HG02642 (cell line): ENCODE measurements around the gene TTYH2.
"Not testable (repeated sequence)": the region's sequence is repeated elsewhere in the genome, so short reads cannot be mapped to it uniquely, and the experiment has no call there.

Source experiments
- ATAC-seq: cut with Tn5 transposase; IDR thresholded peaks from one replicate; pipeline ENCODE4 v1.9.1; 2021; ENCODE audit warnings: mild to moderate bottlenecking; ENCODE audit not compliant: unreplicated experiment, poor library complexity

The TTYH2 gene

DNA sequence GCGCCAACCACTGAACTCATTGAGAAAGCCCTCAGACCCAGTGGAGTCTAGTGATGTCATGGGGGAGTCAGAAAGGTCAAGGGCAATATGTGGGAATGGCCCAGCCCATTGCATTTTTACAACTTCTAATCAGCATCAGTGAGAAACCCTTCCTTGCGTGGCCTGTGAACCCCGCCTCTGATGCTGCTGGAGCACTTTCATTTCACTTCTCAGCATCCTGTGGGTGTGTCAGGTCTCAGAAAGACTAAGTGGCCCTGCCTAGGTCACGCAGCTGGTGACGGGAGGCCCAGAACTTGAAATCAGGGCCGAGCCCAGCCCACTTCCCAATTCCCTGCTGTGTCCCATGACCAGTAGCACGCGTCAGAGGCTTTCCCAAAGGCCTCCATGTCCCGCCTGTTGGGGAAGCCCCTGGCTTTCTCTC, 66.7 kb downstream of the TTYH2 start:
- no peak for ATAC-seq

DNA sequence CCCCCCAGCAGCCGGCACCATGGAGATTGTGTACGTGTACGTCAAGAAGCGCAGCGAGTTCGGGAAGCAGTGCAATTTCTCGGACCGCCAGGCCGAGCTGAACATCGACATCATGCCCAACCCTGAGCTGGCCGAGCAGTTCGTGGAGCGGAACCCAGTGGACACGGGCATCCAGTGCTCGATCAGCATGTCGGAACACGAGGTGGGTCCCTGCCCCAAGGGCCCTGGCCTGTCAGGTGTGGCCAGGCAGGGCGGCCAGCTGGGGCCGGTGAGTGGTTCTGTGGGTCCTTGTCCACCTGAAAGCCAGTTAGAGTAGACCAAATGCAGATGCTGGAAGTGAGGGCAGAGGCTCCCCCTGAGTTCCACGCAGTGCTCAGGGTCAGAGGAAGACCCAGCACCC, 68.4 kb downstream of the TTYH2 start:
- ATAC-seq, result no peak

DNA sequence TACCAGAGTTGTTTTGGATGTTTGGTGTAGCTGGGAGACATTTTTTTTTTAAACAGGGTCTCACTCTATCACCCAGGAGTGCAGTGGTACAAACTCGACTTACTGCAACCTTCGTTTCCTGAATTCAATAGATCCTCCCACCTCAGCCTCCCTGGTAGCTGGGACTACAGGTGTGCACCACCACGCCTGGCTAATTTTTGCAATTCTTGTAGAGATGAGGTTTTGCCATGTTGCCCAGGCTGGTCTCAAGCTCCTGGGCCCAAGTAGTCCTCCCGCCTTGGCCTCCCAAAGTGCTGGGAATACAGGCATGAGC, 68.9 kb downstream of the TTYH2 start:
- not testable (repeated sequence) for ATAC-seq

DNA sequence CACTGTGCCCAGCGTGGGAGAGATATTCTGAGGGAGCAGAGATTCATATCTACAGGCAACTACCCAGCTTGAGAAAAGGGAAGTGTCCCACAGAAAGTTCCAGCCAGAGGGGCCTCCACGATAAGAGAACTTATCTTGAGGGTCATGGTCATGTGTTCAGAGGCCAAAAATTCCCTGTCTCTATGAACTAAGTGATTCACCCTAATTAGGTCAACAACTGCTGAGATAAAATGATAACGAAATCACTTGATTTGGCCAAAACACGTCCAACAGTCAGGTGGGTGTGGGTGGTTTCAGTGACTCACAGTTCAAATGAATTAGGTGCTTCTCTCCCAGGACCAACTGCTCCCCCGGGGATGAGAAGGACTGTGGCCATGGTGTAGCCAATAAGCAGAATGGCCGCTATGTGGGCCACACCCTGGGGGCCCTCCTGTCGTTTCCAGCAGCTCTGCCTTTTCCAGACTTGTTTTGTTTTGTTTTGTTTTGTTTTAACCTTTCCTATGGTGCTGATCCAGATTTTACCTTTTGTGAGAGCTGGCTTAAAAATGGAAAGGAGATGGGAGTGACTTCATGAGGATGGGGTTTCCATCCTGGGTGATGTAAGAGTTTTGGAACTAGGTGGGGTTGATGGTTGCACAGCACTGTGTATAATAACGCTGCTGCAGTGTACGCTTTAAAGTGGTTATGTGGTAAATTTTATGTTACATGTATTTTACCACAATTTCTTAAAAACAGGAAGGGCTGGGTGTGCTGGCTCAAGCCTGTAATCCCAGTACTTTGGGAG, 69.4 kb downstream of the TTYH2 start:
- no peak for ATAC-seq

GRCh38 chr17:74283371-74283673, 70.0 kb downstream of the TTYH2 start:
- no peak for ATAC-seq

- no peak for ATAC-seq
These were observed 73.7 kb downstream of the TTYH2 start for GRCh38 chr17:74287031-74287602.

GRCh38 chr17:74288785-74289184, 75.4 kb downstream of the TTYH2 start:
- ATAC-seq, result no peak

DNA sequence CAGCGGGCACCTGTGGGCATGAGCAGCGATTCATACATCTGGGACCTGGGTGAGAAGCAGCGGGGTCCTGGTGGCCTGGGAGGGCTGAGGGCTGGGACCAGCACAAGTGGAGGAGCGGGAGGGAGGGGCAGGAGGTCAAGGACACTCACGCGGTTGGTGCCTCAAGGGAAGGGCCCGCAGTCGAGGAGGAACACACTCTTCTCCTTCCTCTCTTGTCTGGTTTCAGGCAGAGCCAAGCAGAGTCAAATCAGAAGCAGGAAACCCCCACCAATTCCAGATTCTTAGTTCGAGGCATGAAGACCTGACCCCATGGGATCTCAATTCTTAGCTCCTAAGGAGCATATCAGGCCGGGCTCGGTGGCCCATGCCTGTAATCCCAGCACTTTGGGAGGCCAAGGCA, 76.3 kb downstream of the TTYH2 start:
- ATAC-seq, result no peak

DNA sequence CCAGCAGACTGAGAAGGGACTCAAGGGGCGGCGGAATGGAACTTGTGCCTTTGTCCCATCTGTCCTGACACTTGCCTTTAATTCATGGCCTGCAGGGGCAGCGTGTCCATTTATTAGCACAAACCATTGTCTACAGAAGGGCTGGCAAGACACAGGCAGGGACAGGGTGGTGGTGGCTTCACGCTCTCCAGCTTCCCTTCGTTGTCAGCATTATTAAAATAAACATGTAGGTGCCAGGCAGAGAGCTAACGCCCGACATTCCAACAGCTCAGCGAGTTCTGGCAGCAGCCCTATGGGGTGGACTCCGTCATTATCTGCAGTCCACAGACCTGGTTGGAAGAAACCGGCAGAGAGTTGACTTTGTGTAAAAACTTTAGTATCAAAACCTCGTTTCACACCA, 77.0 kb downstream of the TTYH2 start:
- ATAC-seq, result no peak

DNA sequence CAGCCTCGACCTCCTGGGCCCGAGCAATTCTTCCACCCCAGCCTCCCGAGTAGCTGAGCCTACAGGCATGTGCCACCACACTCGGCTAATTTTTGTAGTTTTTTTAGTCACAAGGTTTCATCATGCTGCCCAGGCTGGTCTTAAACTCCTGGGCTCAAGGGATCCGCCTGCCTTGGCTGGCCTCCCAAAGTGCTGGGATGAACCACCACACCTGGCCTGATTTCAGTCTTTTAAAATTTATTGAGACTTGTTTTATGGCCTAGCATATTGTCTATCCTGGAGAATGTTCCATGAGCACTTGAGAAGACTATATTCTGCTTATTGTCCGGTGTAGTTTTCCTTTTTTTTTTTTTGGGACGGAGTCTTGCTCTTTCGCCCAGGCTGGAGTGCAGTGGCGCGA, 79.1 kb downstream of the TTYH2 start:
- no peak for ATAC-seq

DNA sequence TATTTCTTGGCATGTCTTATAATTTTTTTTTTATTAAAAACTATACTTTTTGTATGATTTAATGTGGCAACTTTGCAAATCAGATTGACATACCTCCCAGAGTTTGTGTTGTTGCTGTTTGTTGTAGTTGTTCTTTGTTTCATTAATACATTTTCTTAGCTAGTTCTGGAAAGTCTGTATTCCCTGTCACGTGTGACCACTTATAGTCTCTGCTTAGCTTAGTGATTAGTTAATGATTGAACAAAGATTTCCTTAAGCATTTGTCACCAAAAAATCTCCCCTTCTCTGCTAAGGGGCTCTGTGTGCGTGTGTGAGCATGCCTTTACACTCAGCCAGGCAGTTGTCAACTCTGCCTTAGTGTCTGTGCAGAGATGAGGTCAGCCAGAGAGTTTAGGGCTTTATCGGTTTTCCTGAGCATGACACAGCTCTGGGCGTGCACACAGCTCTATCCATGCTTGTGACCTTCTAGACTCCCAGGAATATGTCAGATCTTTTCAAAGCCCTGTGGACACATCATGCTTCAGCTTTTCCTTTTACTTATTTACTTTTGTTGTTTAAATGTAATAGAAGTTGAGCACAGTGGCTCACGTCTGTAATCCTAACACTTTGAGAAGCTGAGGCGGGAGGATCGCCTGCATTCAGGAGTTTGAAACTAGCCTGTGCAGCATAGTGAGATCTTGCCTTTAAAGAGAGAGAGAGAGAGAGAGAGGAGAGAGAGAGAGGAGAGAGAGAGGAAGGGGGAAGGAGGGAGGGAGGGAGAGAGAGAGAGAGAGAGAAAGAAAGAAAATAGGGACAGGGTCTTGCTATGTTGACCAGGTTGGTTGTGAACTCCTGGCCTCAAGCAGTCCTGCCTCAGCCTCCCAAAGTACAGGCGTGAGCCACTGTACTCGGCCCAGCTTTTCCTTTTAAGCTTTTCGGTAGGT, 82.5 kb downstream of the TTYH2 start:
- ATAC-seq, result no peak

- ATAC-seq, result no peak
These were observed 83.2 kb downstream of the TTYH2 start for GRCh38 chr17:74296548-74296936.

DNA sequence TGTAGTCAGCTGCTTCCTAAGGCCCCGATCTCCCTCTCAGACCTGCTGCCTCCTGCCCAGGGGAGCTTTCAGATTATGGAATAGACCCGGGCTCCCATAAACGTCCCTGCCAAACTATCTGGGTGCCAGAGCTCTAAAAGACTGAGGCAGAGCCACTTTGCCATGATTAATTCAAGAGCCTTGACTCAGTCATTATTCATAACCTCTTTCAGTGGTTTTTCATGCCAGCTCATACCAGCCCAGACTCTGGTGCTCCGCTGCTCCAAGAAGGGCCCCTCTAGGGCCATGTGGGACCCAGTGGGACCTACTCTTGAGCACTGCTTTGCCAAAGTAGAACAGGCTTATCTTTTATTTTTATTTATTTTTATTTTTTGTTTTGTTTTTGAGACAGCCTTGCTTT, 84.6 kb downstream of the TTYH2 start:
- no peak for ATAC-seq

DNA sequence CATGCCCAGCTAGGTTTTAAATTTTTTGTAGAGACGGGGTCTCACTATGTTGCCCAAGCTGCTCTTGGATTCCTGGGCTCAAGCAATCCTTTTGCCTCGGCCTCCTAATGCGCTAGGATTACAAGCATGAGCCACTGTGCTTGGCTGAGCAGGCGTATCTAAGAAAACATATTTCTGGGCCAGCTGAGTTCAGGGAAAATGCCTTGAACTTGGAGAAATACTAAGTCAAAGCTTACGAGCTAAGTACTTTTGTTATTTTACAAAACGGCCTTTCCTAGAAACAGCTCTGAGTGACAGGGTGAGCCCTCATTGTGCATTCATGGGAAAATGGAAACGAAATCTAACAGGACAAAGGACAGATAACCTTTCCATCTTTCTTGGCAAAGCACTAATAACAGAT, 85.4 kb downstream of the TTYH2 start:
- no peak for ATAC-seq

DNA sequence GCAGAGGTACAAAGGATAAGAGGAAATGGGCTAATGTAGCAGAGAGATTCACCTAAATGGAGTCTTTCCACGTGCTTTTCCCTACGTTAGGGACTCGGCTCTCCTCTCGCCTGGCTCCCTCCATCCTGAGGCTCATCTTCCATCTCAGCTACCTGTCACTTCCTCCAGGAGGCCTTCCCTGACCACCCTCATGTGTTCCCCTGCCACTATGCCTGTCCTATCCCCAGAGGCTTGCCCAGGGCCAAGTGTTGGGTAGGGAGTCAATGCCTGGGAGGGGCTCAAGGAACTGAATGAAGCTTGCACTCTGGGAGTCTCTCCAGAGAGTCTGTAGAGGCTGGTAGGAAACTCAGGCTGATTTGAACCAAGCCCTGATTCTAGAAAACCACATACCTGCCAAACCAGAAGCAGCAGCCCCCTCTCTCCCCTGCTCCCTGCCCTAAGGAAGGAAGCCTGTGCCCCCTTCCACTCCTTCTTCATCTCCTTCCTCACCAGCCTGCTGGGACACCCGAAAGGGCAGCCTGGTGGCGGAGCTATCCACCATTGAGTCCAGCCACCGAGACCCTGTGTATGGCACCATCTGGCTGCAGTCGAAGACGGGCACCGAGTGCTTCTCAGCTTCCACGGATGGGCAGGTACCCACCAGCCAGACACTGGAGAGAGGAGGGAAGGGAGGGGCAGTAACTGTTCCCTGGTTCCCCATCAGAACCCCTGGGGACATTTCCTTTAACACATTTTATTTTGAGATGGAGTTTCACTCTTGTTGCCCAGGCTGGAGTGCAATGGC, 86.0 kb downstream of the TTYH2 start:
- no peak for ATAC-seq

DNA sequence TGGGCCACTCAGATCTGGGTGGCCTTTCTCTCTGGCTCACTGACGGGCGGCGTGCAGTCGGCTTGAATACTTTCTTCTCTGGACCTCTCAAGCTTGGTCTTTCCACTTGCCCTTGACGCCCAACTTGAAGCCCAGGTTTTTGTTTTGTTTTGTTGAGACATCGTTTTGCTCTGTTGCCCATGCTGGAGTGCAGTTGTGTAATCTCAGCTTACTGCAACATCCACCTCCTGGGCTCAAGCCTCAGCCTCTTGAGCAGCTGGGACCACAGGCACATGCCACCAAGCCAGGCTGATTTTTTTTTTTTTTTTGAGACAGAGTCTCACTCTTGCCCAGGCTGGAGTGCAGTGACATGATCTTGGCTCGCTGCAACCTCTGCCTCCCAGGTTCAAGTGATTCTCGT, 89.9 kb downstream of the TTYH2 start:
- ATAC-seq, result no peak

- no peak for ATAC-seq
These were observed 90.8 kb downstream of the TTYH2 start for GRCh38 chr17:74304184-74304583.

DNA sequence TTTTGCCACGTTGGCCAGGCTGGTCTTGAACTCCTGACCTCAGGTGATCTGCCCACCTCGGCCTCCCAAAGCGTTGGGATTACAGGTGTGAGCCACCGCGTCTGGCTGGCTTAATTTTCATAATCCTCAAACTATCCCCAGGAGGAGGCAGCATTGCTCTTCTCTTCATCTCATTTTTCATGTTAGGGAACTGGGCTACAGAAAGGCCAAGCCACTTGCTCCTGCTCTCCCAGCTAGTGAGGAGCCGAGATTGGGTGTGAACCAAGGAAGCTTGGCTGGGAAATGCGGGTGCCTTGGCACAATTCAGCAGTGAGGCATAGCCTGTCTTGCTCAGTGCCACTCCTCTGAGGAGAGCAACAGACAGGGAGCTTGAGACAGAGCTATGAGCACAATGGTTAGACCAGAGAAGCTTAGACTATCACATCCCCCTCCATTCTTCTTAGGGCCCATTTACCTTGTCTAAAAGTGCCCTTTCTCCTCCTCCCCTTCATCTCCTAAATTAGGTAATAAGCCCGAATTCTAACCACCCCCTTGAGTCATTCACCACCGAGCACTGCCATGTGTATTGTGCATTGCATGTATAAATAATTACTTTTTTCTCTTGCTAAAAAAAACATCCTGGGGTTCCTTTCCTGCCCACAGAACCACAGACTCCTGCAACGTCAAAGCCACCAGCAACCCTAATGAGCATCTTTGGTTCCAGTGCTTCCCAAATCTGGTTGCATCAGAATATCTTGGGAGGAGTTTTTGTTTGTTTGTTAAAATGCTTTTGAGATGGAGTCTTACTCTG, 92.7 kb downstream of the TTYH2 start:
- ATAC-seq, result no peak

DNA sequence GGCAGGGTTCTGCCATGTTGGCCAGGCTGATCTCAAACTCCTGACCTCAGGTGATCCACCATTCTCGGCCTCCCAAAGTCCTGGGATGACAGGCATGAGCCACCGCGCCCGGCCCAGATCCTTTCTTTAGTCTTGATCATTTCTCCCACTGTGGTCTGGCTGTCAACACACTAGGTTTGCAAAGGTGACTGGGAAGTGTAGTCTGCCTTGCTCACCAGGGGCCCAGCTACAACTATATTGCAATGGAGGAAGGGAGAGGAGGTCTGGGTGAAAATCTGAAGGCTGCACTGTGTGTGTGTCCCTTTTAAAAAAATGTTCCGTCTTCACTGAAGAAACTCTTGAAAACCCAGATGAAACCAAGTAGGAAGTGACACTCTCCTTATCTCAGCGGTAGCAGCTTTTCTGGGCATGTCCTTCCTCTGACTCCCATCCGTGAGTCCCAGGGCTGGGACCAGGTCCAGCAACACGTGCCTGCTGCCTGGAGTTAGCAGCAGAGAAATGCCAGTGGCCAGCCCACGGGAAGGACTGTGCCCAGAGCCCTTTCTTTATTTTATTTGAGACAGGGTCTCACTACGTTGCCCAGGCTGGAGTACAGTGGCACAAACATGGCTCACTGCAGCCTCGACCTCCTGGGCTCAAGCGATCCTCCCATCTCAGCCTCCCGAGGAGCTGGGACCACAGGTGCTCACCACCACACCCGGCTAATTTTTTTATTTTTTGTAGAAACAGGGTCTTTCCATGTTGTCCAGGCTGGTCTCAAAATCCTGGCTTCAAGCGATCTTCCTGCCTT, 94.8 kb downstream of the TTYH2 start:
- no peak for ATAC-seq
